Trophoblast cell (in vitro differentiated cells and primary cell): ENCODE results near the gene LDLRAD4.

Experiments
- DNase-seq, 2 donors: peaks; one replicate each; pipeline ENCODE4 v3.0.0-alpha.2; 2016
- H2AFZ ChIP-seq: 2 replicates; pipeline ENCODE4 v1.6.1; 2013; ENCODE audit warnings: low read length, moderate library complexity, mild to moderate bottlenecking; ENCODE audit not compliant: insufficient read depth, poor library complexity
- H2AK5ac ChIP-seq: 2 replicates; pipeline ENCODE4 v1.6.1; 2013; ENCODE audit warnings: mild to moderate bottlenecking, low read length
- H2BK120ac ChIP-seq: 2 replicates; pipeline ENCODE4 v1.6.1; 2013; ENCODE audit warnings: low read length, mild to moderate bottlenecking, moderate library complexity; ENCODE audit not compliant: insufficient read depth, poor library complexity
- H2BK12ac ChIP-seq: 2 replicates; pipeline ENCODE4 v1.6.1; 2013; ENCODE audit warnings: mild to moderate bottlenecking, low read length, moderate library complexity
- H2BK5ac ChIP-seq: 2 replicates; pipeline ENCODE4 v1.6.1; 2013; ENCODE audit warnings: low read length, low read depth, moderate library complexity, mild to moderate bottlenecking; ENCODE audit not compliant: poor library complexity
- H3K14ac ChIP-seq: 2 replicates; pipeline ENCODE4 v1.6.1; 2013; ENCODE audit warnings: mild to moderate bottlenecking, low read length
- H3K18ac ChIP-seq: 2 replicates; pipeline ENCODE4 v1.6.1; 2013; ENCODE audit warnings: mild to moderate bottlenecking, low read length
- H3K23ac ChIP-seq: 2 replicates; pipeline ENCODE4 v1.6.1; 2013; ENCODE audit warnings: low read length
- H3K27ac ChIP-seq: 2 replicates; pipeline ENCODE4 v1.5.1; 2013; ENCODE audit warnings: low read depth, mild to moderate bottlenecking, inconsistent platforms, low read length, moderate library complexity
- H3K27me3 ChIP-seq: 2 replicates; pipeline ENCODE4 v1.6.1; 2013; ENCODE audit warnings: inconsistent platforms, mild to moderate bottlenecking, low read length, moderate library complexity; ENCODE audit not compliant: insufficient read depth
- H3K36me3 ChIP-seq, 2 experiments: 1 replicate in 1 of 2; 2 replicates in 1 of 2; pipeline ENCODE4 v1.6.1; 2013; ENCODE audit warnings: low read length in 2 of 2, mild to moderate bottlenecking in 2 of 2, moderate library complexity in 1 of 2; ENCODE audit not compliant: insufficient read depth in 2 of 2, control insufficient read depth in 1 of 2
- H3K4ac ChIP-seq: 2 replicates; pipeline ENCODE4 v1.6.1; 2013; ENCODE audit warnings: low read depth, mild to moderate bottlenecking, low read length, moderate library complexity
- H3K4me1 ChIP-seq, 2 experiments: 1 replicate in 1 of 2; 2 replicates in 1 of 2; pipeline ENCODE4 v1.6.1; 2013; ENCODE audit warnings: low read length in 2 of 2, mild to moderate bottlenecking in 2 of 2, moderate library complexity in 1 of 2; ENCODE audit not compliant: insufficient read depth in 2 of 2, control insufficient read depth in 1 of 2
- H3K4me2 ChIP-seq: 2 replicates; pipeline ENCODE4 v1.6.1; 2013; ENCODE audit warnings: inconsistent platforms, mild to moderate bottlenecking, low read length, moderate library complexity
- H3K4me3 ChIP-seq: 2 replicates; pipeline ENCODE4 v1.5.1; 2013; ENCODE audit warnings: mild to moderate bottlenecking, low read depth, low read length, inconsistent platforms
- H3K79me1 ChIP-seq: one replicate; pipeline ENCODE4 v1.6.1; 2013; ENCODE audit warnings: low read length
- H3K79me2 ChIP-seq: 2 replicates; pipeline ENCODE4 v1.6.1; 2013; ENCODE audit warnings: low read length, mild to moderate bottlenecking; ENCODE audit not compliant: control insufficient read depth, insufficient read depth, poor library complexity
- H3K9ac ChIP-seq: 2 replicates; pipeline ENCODE4 v1.6.1; 2013; ENCODE audit warnings: mild to moderate bottlenecking, low read length
- H3K9me3 ChIP-seq: 2 replicates; pipeline ENCODE4 v1.6.1; 2013; ENCODE audit warnings: low read depth, mild to moderate bottlenecking, control low read depth, inconsistent platforms, low read length; ENCODE audit not compliant: insufficient read depth
- H4K12ac ChIP-seq: 2 replicates; pipeline ENCODE4 v1.6.1; 2013; ENCODE audit warnings: low read depth, mild to moderate bottlenecking, low read length, moderate library complexity
- H4K8ac ChIP-seq: 2 replicates; pipeline ENCODE4 v1.6.1; 2013; ENCODE audit warnings: low read depth, mild to moderate bottlenecking, low read length, moderate library complexity
- H4K91ac ChIP-seq: one replicate; pipeline ENCODE4 v1.6.1; 2013; ENCODE audit warnings: low read depth, mild to moderate bottlenecking, low read length, moderate library complexity
- WGBS: extraction: QIAGEN DNeasy Blood & Tissue Kit; methylation state at CpG from one replicate; pipeline ENCODE4 v1.1.7; 2013; ENCODE audit warnings: missing lambda C conversion rate; ENCODE audit not compliant: insufficient read length, insufficient coverage; ENCODE audit errors: extremely low coverage; 5-methylcytosine and 5-hydroxymethylcytosine counted together

The LDLRAD4 gene

DNA sequence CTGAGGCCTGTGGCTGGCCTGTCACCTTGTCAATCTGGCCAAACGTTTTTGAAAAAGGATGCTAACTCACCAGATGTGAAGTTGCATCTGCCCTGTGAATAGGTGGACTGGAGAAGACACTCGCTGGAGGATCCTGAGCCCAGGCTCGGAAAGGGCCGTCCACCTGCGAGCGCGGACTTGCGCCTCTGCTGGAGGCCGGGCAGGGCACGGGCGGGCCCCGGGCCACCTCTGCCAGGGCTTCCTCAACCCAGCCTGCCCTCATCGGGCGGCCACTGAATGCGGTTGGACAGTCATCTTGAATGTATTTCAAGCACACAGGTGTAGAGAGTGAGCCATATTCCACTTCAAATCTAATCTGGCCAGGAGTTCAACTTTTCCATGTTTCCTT is 423.9 kb downstream of the LDLRAD4 start:
- no peaks in the 10 kb centered on the region for H3K79me2 ChIP-seq
- no peaks in the 10 kb centered on the region for H3K4me1 ChIP-seq
- no peak for DNase-seq
- no peak overlapping the region for H3K18ac ChIP-seq
- peaks cover 4 to 5% of the 10 kb centered on the region in 2 experiments for H3K36me3 ChIP-seq
- no peaks in the 10 kb centered on the region for H3K79me1 ChIP-seq
- H2BK12ac ChIP-seq: no peak overlapping the region
- H3K27ac ChIP-seq: no peak overlapping the region
- H4K91ac ChIP-seq: no peak overlapping the region
- no peak overlapping the region for H2BK120ac ChIP-seq
- H4K8ac ChIP-seq: no peak overlapping the region
- H3K23ac ChIP-seq: no peak overlapping the region
- H3K4me2 ChIP-seq: no peak overlapping the region
- peaks cover 2% of the 10 kb centered on the region for H3K9me3 ChIP-seq
- no peak overlapping the region for H3K4ac ChIP-seq
- H3K4me3 ChIP-seq: no peak overlapping the region
- H2AK5ac ChIP-seq: no peak overlapping the region
- H2AFZ ChIP-seq: no peak overlapping the region
- no peak overlapping the region for H4K12ac ChIP-seq
- no peaks in the 10 kb centered on the region for H3K27me3 ChIP-seq
- no peak overlapping the region for H3K9ac ChIP-seq
- WGBS: no CpG with 5 or more reads among the region's 15 CpGs
- no peak overlapping the region for H2BK5ac ChIP-seq
- no peak overlapping the region for H3K14ac ChIP-seq

GRCh38 chr18:13643261-13643751 is 424.7 kb downstream of the LDLRAD4 start:
- Histone ChIP-seq H3K4ac (no peak overlapping the region), H3K79me2 (no peaks in the 10 kb centered on the region), H3K9ac (no peak overlapping the region), H3K27ac (no peak overlapping the region), H3K23ac (no peak overlapping the region), H2BK5ac (no peak overlapping the region), H4K91ac (no peak overlapping the region), H2BK12ac (no peak overlapping the region), H3K4me3 (no peak overlapping the region), H2AK5ac (no peak overlapping the region), H3K79me1 (no peaks in the 10 kb centered on the region), H4K12ac (no peak overlapping the region), H3K27me3 (no peaks in the 10 kb centered on the region), H3K18ac (no peak overlapping the region), H3K36me3 (peaks cover 4 to 5% of the 10 kb centered on the region in 2 experiments), H3K4me2 (no peak overlapping the region), H2BK120ac (no peak overlapping the region), H3K14ac (no peak overlapping the region), H3K4me1 (no peaks in the 10 kb centered on the region), H4K8ac (no peak overlapping the region), H2AFZ (no peak overlapping the region), H3K9me3 (peaks cover 2% of the 10 kb centered on the region)
- DNase-seq: no peak
- WGBS: no CpG with 5 or more reads among the region's 16 CpGs

- no peak overlapping the region for H2BK120ac ChIP-seq
- WGBS: no CpG with 5 or more reads among the region's 16 CpGs
- H3K27me3 ChIP-seq: no peaks in the 10 kb centered on the region
- H3K4me3 ChIP-seq: no peak overlapping the region
- no peaks in the 10 kb centered on the region for H3K79me1 ChIP-seq
- no peak overlapping the region for H2AFZ ChIP-seq
- H3K9me3 ChIP-seq: peaks cover 2% of the 10 kb centered on the region
- H4K8ac ChIP-seq: no peak overlapping the region
- DNase-seq: no peak
- H3K36me3 ChIP-seq: peaks cover 4 to 5% of the 10 kb centered on the region in 2 experiments
- H3K79me2 ChIP-seq: no peaks in the 10 kb centered on the region
- H2BK5ac ChIP-seq: no peak overlapping the region
- no peak overlapping the region for H2AK5ac ChIP-seq
- H3K4me1 ChIP-seq: no peaks in the 10 kb centered on the region
- no peak overlapping the region for H4K91ac ChIP-seq
- no peak overlapping the region for H3K23ac ChIP-seq
- H3K9ac ChIP-seq: no peak overlapping the region
- H2BK12ac ChIP-seq: no peak overlapping the region
- no peak overlapping the region for H3K27ac ChIP-seq
- H4K12ac ChIP-seq: no peak overlapping the region
- H3K18ac ChIP-seq: no peak overlapping the region
- H3K4me2 ChIP-seq: no peak overlapping the region
- H3K4ac ChIP-seq: no peak overlapping the region
- no peak overlapping the region for H3K14ac ChIP-seq
Measured at GRCh38 chr18:13645093-13645492, 426.5 kb downstream of the LDLRAD4 start.

DNA sequence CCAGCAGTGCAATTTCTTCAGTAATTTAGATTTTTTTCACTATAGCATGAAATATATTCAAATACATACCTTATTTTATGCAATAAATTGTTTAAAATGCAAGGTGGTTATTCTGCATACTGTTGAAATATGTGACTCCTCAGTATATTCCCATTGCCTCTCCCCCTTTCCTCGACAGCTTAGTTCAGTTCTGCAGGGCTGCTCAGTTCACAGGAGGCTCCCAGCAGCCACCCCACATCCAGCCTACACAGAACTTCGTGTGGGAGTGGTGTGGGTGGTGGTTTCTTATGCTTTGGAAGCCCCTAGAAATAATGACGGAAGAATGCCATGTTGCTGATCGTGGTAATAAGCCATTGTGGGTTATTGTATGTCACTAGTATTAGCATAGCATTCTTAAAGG is 428.1 kb downstream of the LDLRAD4 start:
- H3K27ac ChIP-seq: no peak overlapping the region
- H2AFZ ChIP-seq: no peak overlapping the region
- H3K79me2 ChIP-seq: no peaks in the 10 kb centered on the region
- no peak overlapping the region for H4K8ac ChIP-seq
- H3K18ac ChIP-seq: no peak overlapping the region
- H2BK5ac ChIP-seq: no peak overlapping the region
- no CpG with 5 or more reads among the region's 4 CpGs for WGBS
- H3K27me3 ChIP-seq: no peaks in the 10 kb centered on the region
- no peaks in the 10 kb centered on the region for H3K79me1 ChIP-seq
- H2AK5ac ChIP-seq: no peak overlapping the region
- no peak overlapping the region for H2BK120ac ChIP-seq
- H4K91ac ChIP-seq: no peak overlapping the region
- H3K14ac ChIP-seq: no peak overlapping the region
- no peak overlapping the region for H3K9ac ChIP-seq
- H3K4me1 ChIP-seq: no peaks in the 10 kb centered on the region
- peaks cover 4 to 5% of the 10 kb centered on the region in 2 experiments for H3K36me3 ChIP-seq
- peaks cover 2% of the 10 kb centered on the region for H3K9me3 ChIP-seq
- H3K23ac ChIP-seq: no peak overlapping the region
- no peak overlapping the region for H4K12ac ChIP-seq
- no peak overlapping the region for H3K4me2 ChIP-seq
- H3K4me3 ChIP-seq: no peak overlapping the region
- no peak for DNase-seq
- H2BK12ac ChIP-seq: no peak overlapping the region
- no peak overlapping the region for H3K4ac ChIP-seq
